IMR-90 (cell line): ENCODE measurements around the gene MROH2A. TPM values are rescaled to one million over a fixed set of nuclear protein-coding genes. Genes with fewer than 3 reads are reported as not detected.

Experiments used
- ATAC-seq: fragments of 200-7000 bp; cut with Tn5 transposase; 2 replicates; pipeline ENCODE4 v1.9.1; 2020; ENCODE audit warnings: low read depth, mild to moderate bottlenecking, moderate library complexity
- BruUV-seq: library from RNA; stranded (reverse); fragments of 400-500 nt; replicated peaks from 2 replicates; lab custom pipeline; 2021; lab: Mats Ljungman, UMichigan
- CTCF ChIA-PET: fragments of 300-600 bp; formaldehyde crosslinking; extraction: SDS; loops from one replicate; lab custom pipeline; 2021; ENCODE audit warnings: antibody characterized with exemption; lab: Yijun Ruan, JAX
- POLR2A ChIA-PET: fragments of 300-600 bp; sonication (Branson Sonifier 250); formaldehyde crosslinking; loops from one replicate; lab custom pipeline; 2022; ENCODE audit warnings: antibody characterized with exemption; ENCODE audit not compliant: unreplicated experiment; lab: Charles Lee
- DNase-seq: peaks from one replicate; pipeline ENCODE4 v3.0.0; 2013
- H2AFZ ChIP-seq: replicated peaks from 2 replicates; pipeline ENCODE3; 2013; ENCODE audit warnings: low read length, mild to moderate bottlenecking; ENCODE audit not compliant: poor library complexity
- H2AK5ac ChIP-seq: 2 replicates; pipeline ENCODE4 v1.6.1; 2013; ENCODE audit warnings: low read depth, low read length, inconsistent platforms
- H2AK9ac ChIP-seq: replicated peaks from 2 replicates; pipeline ENCODE3; 2013; ENCODE audit warnings: mild to moderate bottlenecking, low read depth, low read length, moderate library complexity; ENCODE audit not compliant: poor library complexity
- H2BK120ac ChIP-seq: 2 replicates; pipeline ENCODE4 v1.6.1; 2013; ENCODE audit warnings: low read depth, low read length, inconsistent platforms
- H2BK15ac ChIP-seq: 3 replicates; pipeline ENCODE4 v1.6.1; 2013; ENCODE audit warnings: low read depth, low read length, inconsistent platforms
- H2BK20ac ChIP-seq: 2 replicates; pipeline ENCODE4 v1.6.1; 2013; ENCODE audit warnings: low read depth, mild to moderate bottlenecking, inconsistent platforms, low read length, moderate library complexity
- H2BK5ac ChIP-seq: 2 replicates; pipeline ENCODE4 v1.6.1; 2013; ENCODE audit warnings: mild to moderate bottlenecking, low read depth, low read length, inconsistent platforms; ENCODE audit not compliant: poor library complexity, severe bottlenecking
- H3K14ac ChIP-seq: replicated peaks from 2 replicates; pipeline ENCODE4 v1.6.1; 2013; ENCODE audit warnings: low read depth, low read length, inconsistent platforms
- H3K18ac ChIP-seq: 2 replicates; pipeline ENCODE4 v1.6.1; 2013; ENCODE audit warnings: low read depth, low read length, control low read depth
- H3K23ac ChIP-seq: 2 replicates; pipeline ENCODE4 v1.6.1; 2013; ENCODE audit warnings: low read depth, low read length, inconsistent platforms
- H3K27ac ChIP-seq: 2 replicates; pipeline ENCODE4 v1.5.1; 2013; ENCODE audit warnings: mild to moderate bottlenecking, control low read depth, low read length; ENCODE audit not compliant: insufficient read depth
- H3K27me3 ChIP-seq: 2 replicates; pipeline ENCODE4 v1.6.1; 2013; ENCODE audit warnings: low read length; ENCODE audit not compliant: control insufficient read depth, insufficient read depth
- H3K36me3 ChIP-seq: 2 replicates; pipeline ENCODE4 v1.6.1; 2013; ENCODE audit warnings: low read length, mixed read lengths; ENCODE audit not compliant: control insufficient read depth, insufficient read depth
- H3K4ac ChIP-seq: 2 replicates; pipeline ENCODE4 v1.6.1; 2013; ENCODE audit warnings: low read depth, low read length, inconsistent platforms
- H3K4me1 ChIP-seq: 2 replicates; pipeline ENCODE4 v1.6.1; 2013; ENCODE audit warnings: low read length, mixed read lengths; ENCODE audit not compliant: control insufficient read depth, insufficient read depth
- H3K4me2 ChIP-seq: 2 replicates; pipeline ENCODE4 v1.6.1; 2013; ENCODE audit warnings: low read depth, mild to moderate bottlenecking, control low read depth, low read length, moderate library complexity
- H3K4me3 ChIP-seq: 2 replicates; pipeline ENCODE4 v1.5.1; 2013; ENCODE audit warnings: low read depth, mild to moderate bottlenecking, control low read depth, low read length, moderate library complexity; ENCODE audit not compliant: insufficient read depth
- H3K56ac ChIP-seq: 2 replicates; pipeline ENCODE4 v1.6.1; 2013; ENCODE audit warnings: low read length, inconsistent platforms; ENCODE audit not compliant: insufficient read depth; ENCODE audit errors: extremely low read depth
- H3K79me1 ChIP-seq, 2 experiments: 2 replicates each; pipeline ENCODE4 v1.6.1; 2013; ENCODE audit warnings: low read length in 2 of 2, inconsistent platforms in 1 of 2, low read depth in 1 of 2
- H3K9ac ChIP-seq: 2 replicates; pipeline ENCODE4 v1.6.1; 2013; ENCODE audit warnings: low read depth, low read length, control low read depth
- H3K9me1 ChIP-seq: 2 replicates; pipeline ENCODE4 v1.6.1; 2013; ENCODE audit warnings: low read length, inconsistent platforms; ENCODE audit not compliant: insufficient read depth
- H3K9me3 ChIP-seq: 2 replicates; pipeline ENCODE4 v1.6.1; 2013; ENCODE audit warnings: low read length; ENCODE audit not compliant: control insufficient read depth, insufficient read depth
- H4K20me1 ChIP-seq: 2 replicates; pipeline ENCODE4 v1.6.1; 2013; ENCODE audit warnings: low read length, inconsistent platforms; ENCODE audit not compliant: insufficient read depth
- H4K5ac ChIP-seq: 2 replicates; pipeline ENCODE4 v1.6.1; 2013; ENCODE audit warnings: mild to moderate bottlenecking, low read depth, low read length, control low read depth
- H4K8ac ChIP-seq, 2 experiments: 2 replicates each; pipeline ENCODE4 v1.6.1; 2013; ENCODE audit warnings: low read depth in 2 of 2, low read length in 2 of 2, control low read depth in 1 of 2, inconsistent platforms in 1 of 2
- H4K91ac ChIP-seq: 2 replicates; pipeline ENCODE4 v1.6.1; 2013; ENCODE audit warnings: low read depth, low read length, inconsistent platforms; ENCODE audit not compliant: insufficient read depth
- BHLHE40 ChIP-seq: fragments of 150-350 bp; IDR thresholded peaks from 2 replicates; pipeline ENCODE4 v1.6.1; 2016; ENCODE audit warnings: mild to moderate bottlenecking, low read depth, low read length
- CEBPB ChIP-seq: IDR thresholded peaks from 2 replicates; pipeline ENCODE4 v1.6.1; 2012; ENCODE audit warnings: low read depth, low read length, improper control_type of control experiment
- CHD1 ChIP-seq: IDR thresholded peaks from 2 replicates; pipeline ENCODE4 v1.6.1; 2012; ENCODE audit warnings: low read depth, low read length, improper control_type of control experiment
- FOS ChIP-seq: fragments of 150-350 bp; IDR thresholded peaks from 2 replicates; pipeline ENCODE4 v1.6.1; 2016; ENCODE audit warnings: low read depth, low read length
- MAFK ChIP-seq: IDR thresholded peaks from 2 replicates; pipeline ENCODE4 v1.6.1; 2012; ENCODE audit warnings: low read depth, low read length, improper control_type of control experiment
- MAZ ChIP-seq: IDR thresholded peaks from 2 replicates; pipeline ENCODE4 v1.6.1; 2012; ENCODE audit warnings: low read depth, mild to moderate bottlenecking, low read length, improper control_type of control experiment, moderate library complexity, borderline replicate concordance
- MXI1 ChIP-seq: IDR thresholded peaks from 2 replicates; pipeline ENCODE4 v1.6.1; 2012; ENCODE audit warnings: low read depth, mild to moderate bottlenecking, low read length, moderate library complexity, borderline replicate concordance
- NFE2L2 ChIP-seq: fragments of 150-350 bp; IDR thresholded peaks from 2 replicates; pipeline ENCODE4 v1.6.1; 2016; ENCODE audit warnings: low read depth, mild to moderate bottlenecking, low read length
- POLR2A ChIP-seq: IDR thresholded peaks from 2 replicates; pipeline ENCODE4 v1.6.1; 2012; ENCODE audit warnings: mild to moderate bottlenecking, low read depth, low read length
- RAD21 ChIP-seq: IDR thresholded peaks from 2 replicates; pipeline ENCODE4 v1.6.1; 2012; ENCODE audit warnings: low read length, improper control_type of control experiment
- RCOR1 ChIP-seq: IDR thresholded peaks from 2 replicates; pipeline ENCODE4 v1.6.1; 2012; ENCODE audit warnings: mild to moderate bottlenecking, low read length, improper control_type of control experiment; ENCODE audit not compliant: insufficient replicate concordance
- RFX5 ChIP-seq: IDR thresholded peaks from 2 replicates; pipeline ENCODE4 v1.8.0; 2012; ENCODE audit warnings: low read depth, mild to moderate bottlenecking, low read length, moderate library complexity
- SMC3 ChIP-seq: fragments of 150-350 bp; IDR thresholded peaks from 2 replicates; pipeline ENCODE4 v1.6.1; 2016; ENCODE audit warnings: low read depth, mild to moderate bottlenecking, antibody characterized with exemption, low read length, moderate library complexity
- WGBS, 2 experiments: methylation state at CpG; one replicate each; pipeline versions ENCODE4 v1.1.5 to v1.1.7; 2013; ENCODE audit warnings: missing lambda C conversion rate in 2 of 2; ENCODE audit not compliant: insufficient read length in 1 of 2; ENCODE audit errors: extremely low coverage in 2 of 2; 5-methylcytosine and 5-hydroxymethylcytosine counted together
- dilution Hi-C: fragments of 300-500 bp; cut with HindIII; formaldehyde crosslinking; loops from one replicate; pipeline ENCODE4 v1.14.3; 2018; ENCODE audit warnings: low sequenced_read_pairs; ENCODE audit not compliant: unreplicated experiment
- in situ Hi-C: fragments of 300-500 bp; cut with MboI; formaldehyde crosslinking; loops from 3 replicates; pipeline ENCODE4 v1.14.3; 2019; ENCODE audit warnings: low sequenced_read_pairs, inconsistent platforms, mixed read lengths
- intact Hi-C: fragments of 100-400 bp; cut with micrococcal nuclease; formaldehyde crosslinking; loops from 2 replicates; pipeline ENCODE4 v1.10.0; 2022
- polyA plus RNA-seq, 3 experiments: library from polyadenylated mRNA; depleted of rRNA; stranded (reverse); fragments of >200 nt; gene quantifications; 2 replicates each; pipeline ENCODE4 v1.2.3, GENCODE V29; 2012; ENCODE audit warnings: low replicate concordance in 1 of 3
- total RNA-seq: library from RNA; depleted of rRNA; stranded (reverse); fragments of >200 nt; gene quantifications from 2 replicates; pipeline ENCODE4 v1.2.3, GENCODE V29; 2012
- TF ChIP-seq, protein P1 (sequence below): fragments of 150-350 bp; IDR thresholded peaks from 2 replicates; pipeline ENCODE4 v1.6.1; 2016; ENCODE audit warnings: low read depth, mild to moderate bottlenecking, low read length, moderate library complexity, borderline replicate concordance
- TF ChIP-seq, protein P2 (sequence below): fragments of 150-350 bp; IDR thresholded peaks from 2 replicates; pipeline ENCODE4 v1.6.1; 2017; ENCODE audit warnings: mild to moderate bottlenecking, antibody characterized with exemption, low read length, low read depth
- TF ChIP-seq, protein P3 (sequence below): conservative IDR thresholded peaks from 2 replicates; pipeline ENCODE4 v1.5.1; 2012; ENCODE audit warnings: mild to moderate bottlenecking, low read depth, low read length, improper control_type of control experiment

The MROH2A gene
- total and polyA plus RNA-seq, 2 of the 4 experiments (the other 2 are of a cell fraction) = not detected

DNA sequence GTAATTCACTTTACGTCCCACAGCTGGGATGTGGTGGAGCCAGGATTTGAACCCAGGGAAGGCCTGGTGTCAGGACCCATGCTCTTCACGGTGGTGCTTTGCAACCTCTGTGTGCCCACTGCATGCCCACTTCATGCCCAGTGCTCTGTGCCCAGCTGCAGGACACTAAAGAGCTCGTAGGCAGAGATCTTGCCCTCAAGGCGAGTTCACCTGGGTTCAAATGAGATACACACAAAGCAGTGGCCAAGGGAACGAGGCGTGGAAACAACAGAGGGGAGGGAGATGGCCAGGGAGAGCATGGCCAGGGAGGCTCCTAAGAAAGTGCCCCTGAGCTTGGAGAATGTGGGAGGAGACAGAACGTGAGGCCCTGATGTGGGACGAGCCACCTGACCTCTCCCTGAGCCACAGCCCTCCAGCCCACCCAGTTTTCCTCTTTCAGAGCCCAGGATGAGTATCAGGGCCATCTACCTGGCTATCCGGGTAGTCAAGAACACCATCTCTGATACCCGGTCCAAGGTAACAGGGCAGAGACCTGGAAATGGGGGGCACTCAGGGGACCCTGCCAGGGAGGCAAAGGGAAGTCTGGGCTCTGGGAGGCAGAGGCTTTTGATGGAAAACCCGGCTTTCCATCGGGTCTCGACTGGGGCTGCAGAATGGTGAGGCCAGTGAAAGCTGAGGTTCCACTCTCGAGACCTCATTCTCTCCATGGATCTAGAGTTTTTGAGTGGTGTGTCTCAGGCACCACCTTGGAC lies 20.4 kb downstream of the MROH2A start:
- Histone ChIP-seq H3K9me1 (no peaks in the 10 kb centered on the region), H3K79me1 (no peaks in the 10 kb centered on the region), H3K4me2 (no peak overlapping the region), H4K20me1 (no peaks in the 10 kb centered on the region), H3K27me3 (peaks cover 14% of the 10 kb centered on the region), H3K56ac (no peak overlapping the region), H4K91ac (no peak overlapping the region), H2BK5ac (no peak overlapping the region), H4K8ac (no peak overlapping the region), H3K9ac (no peak overlapping the region), H3K4ac (no peak overlapping the region), H2AFZ (no peak overlapping the region), H3K4me1 (no peaks in the 10 kb centered on the region), H4K5ac (no peak overlapping the region), H2BK120ac (no peak overlapping the region), H3K14ac (no peak overlapping the region), H2BK20ac (no peak overlapping the region), H3K23ac (no peak overlapping the region), H3K9me3 (no peaks in the 10 kb centered on the region; the same call in 1 of the 2 replicates), H2BK15ac (no peak overlapping the region), H3K4me3 (no peak overlapping the region), H3K27ac (no peak overlapping the region), H2AK9ac (no peak overlapping the region), H2AK5ac (no peak overlapping the region), H3K18ac (no peak overlapping the region), H3K36me3 (no peaks in the 10 kb centered on the region)
- in situ Hi-C loops (no loop called here), intact Hi-C loops (no loop called here), dilution Hi-C loops (no loop called here)
- POLR2A ChIA-PET = no interaction called here
- 26% methylated on average over 3 of the region's 14 CpGs; no CpG with 5 or more reads in 1 of the 2 experiments for WGBS, 2 experiments
- BruUV-seq = no TSS peak
- CTCF ChIA-PET = no interaction called here
- DNase-seq (no peak), ATAC-seq (no peak)
- TF ChIP-seq BHLHE40 (no peak), MAFK (no peak), RAD21 (no peak), MAZ (no peak), POLR2A (no peak), RFX5 (no peak), SMC3 (no peak), FOS (no peak), RCOR1 (no peak), NFE2L2 (no peak), MXI1 (no peak), CHD1 (no peak), CEBPB (no peak)
- TF ChIP-seq, protein P1, sequence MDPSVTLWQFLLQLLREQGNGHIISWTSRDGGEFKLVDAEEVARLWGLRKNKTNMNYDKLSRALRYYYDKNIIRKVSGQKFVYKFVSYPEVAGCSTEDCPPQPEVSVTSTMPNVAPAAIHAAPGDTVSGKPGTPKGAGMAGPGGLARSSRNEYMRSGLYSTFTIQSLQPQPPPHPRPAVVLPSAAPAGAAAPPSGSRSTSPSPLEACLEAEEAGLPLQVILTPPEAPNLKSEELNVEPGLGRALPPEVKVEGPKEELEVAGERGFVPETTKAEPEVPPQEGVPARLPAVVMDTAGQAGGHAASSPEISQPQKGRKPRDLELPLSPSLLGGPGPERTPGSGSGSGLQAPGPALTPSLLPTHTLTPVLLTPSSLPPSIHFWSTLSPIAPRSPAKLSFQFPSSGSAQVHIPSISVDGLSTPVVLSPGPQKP = no peak
- TF ChIP-seq, protein P2, sequence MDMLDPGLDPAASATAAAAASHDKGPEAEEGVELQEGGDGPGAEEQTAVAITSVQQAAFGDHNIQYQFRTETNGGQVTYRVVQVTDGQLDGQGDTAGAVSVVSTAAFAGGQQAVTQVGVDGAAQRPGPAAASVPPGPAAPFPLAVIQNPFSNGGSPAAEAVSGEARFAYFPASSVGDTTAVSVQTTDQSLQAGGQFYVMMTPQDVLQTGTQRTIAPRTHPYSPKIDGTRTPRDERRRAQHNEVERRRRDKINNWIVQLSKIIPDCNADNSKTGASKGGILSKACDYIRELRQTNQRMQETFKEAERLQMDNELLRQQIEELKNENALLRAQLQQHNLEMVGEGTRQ = no peak
- TF ChIP-seq, protein P3, sequence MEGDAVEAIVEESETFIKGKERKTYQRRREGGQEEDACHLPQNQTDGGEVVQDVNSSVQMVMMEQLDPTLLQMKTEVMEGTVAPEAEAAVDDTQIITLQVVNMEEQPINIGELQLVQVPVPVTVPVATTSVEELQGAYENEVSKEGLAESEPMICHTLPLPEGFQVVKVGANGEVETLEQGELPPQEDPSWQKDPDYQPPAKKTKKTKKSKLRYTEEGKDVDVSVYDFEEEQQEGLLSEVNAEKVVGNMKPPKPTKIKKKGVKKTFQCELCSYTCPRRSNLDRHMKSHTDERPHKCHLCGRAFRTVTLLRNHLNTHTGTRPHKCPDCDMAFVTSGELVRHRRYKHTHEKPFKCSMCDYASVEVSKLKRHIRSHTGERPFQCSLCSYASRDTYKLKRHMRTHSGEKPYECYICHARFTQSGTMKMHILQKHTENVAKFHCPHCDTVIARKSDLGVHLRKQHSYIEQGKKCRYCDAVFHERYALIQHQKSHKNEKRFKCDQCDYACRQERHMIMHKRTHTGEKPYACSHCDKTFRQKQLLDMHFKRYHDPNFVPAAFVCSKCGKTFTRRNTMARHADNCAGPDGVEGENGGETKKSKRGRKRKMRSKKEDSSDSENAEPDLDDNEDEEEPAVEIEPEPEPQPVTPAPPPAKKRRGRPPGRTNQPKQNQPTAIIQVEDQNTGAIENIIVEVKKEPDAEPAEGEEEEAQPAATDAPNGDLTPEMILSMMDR = no peak
